BJ (cell line): ENCODE measurements around the gene WFIKKN1. TPM values are rescaled to one million over a fixed set of nuclear protein-coding genes. Genes with fewer than 3 reads are reported as not detected.

Source experiments
- CTCF ChIA-PET: fragments of 350-600 bp; formaldehyde crosslinking; extraction: SDS; loops from one replicate; lab custom pipeline; 2021; ENCODE audit warnings: antibody characterized with exemption, inconsistent platforms; lab: Yijun Ruan, JAX
- POLR2A ChIA-PET: fragments of 300-600 bp; sonication (Branson Sonifier 250); formaldehyde crosslinking; extraction: SDS; loops from one replicate; lab custom pipeline; 2021; ENCODE audit warnings: antibody characterized with exemption; lab: Charles Lee
- DNase-seq: peaks from one replicate; pipeline ENCODE4 v3.0.0-alpha.2; 2011; ENCODE audit warnings: low read depth
- H3K27me3 ChIP-seq: 2 replicates; pipeline ENCODE4 v1.6.0; 2011; ENCODE audit warnings: low read length; ENCODE audit not compliant: control insufficient read depth, insufficient read depth
- H3K36me3 ChIP-seq: 2 replicates; pipeline ENCODE4 v1.5.1; 2011; ENCODE audit warnings: low read length; ENCODE audit not compliant: control insufficient read depth, insufficient read depth
- H3K4me3 ChIP-seq: 2 replicates; pipeline ENCODE4 v1.5.1; 2011; ENCODE audit warnings: low read depth, mild to moderate bottlenecking, control low read depth, low read length
- polyA minus RNA-seq: library from RNA; depleted of rRNA, polyadenylated mRNA; stranded (reverse); fragments of >200 nt; gene quantifications from 2 replicates; pipeline ENCODE4 v1.2.3, GENCODE V29; 2011; rRNA and poly(A)+ RNA removed
- polyA plus RNA-seq: library from polyadenylated mRNA; depleted of rRNA; stranded (reverse); fragments of >200 nt; gene quantifications from 2 replicates; pipeline ENCODE4 v1.2.3, GENCODE V29; 2011; rRNA removed
- TF ChIP-seq, protein P1 (sequence below): IDR thresholded peaks from 2 replicates; pipeline ENCODE4 v1.5.1; 2011; ENCODE audit warnings: low read depth, mild to moderate bottlenecking, control low read depth, inconsistent platforms, low read length, moderate library complexity; ENCODE audit not compliant: insufficient read depth

Gene WFIKKN1, protein sequence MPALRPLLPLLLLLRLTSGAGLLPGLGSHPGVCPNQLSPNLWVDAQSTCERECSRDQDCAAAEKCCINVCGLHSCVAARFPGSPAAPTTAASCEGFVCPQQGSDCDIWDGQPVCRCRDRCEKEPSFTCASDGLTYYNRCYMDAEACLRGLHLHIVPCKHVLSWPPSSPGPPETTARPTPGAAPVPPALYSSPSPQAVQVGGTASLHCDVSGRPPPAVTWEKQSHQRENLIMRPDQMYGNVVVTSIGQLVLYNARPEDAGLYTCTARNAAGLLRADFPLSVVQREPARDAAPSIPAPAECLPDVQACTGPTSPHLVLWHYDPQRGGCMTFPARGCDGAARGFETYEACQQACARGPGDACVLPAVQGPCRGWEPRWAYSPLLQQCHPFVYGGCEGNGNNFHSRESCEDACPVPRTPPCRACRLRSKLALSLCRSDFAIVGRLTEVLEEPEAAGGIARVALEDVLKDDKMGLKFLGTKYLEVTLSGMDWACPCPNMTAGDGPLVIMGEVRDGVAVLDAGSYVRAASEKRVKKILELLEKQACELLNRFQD
- not detected in 2 replicates for polyA plus RNA-seq
- 0.05 TPM in 1 of 2 replicates, not detected in the other for polyA minus RNA-seq

GRCh38 chr16:630815-631405, at the start of gene WFIKKN1:
Gene WFIKKN1 (plus strand): TSS chr16:630985. CDS start chr16:631254, 269 bp downstream.
- H3K4me3 ChIP-seq = no peak within 1 kb of the TSS
- no peaks in the 10 kb centered on the region for H3K27me3 ChIP-seq
- TF ChIP-seq, protein P1, sequence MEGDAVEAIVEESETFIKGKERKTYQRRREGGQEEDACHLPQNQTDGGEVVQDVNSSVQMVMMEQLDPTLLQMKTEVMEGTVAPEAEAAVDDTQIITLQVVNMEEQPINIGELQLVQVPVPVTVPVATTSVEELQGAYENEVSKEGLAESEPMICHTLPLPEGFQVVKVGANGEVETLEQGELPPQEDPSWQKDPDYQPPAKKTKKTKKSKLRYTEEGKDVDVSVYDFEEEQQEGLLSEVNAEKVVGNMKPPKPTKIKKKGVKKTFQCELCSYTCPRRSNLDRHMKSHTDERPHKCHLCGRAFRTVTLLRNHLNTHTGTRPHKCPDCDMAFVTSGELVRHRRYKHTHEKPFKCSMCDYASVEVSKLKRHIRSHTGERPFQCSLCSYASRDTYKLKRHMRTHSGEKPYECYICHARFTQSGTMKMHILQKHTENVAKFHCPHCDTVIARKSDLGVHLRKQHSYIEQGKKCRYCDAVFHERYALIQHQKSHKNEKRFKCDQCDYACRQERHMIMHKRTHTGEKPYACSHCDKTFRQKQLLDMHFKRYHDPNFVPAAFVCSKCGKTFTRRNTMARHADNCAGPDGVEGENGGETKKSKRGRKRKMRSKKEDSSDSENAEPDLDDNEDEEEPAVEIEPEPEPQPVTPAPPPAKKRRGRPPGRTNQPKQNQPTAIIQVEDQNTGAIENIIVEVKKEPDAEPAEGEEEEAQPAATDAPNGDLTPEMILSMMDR = no peak
- peaks cover 17% of the 10 kb centered on the region for H3K36me3 ChIP-seq
- POLR2A ChIA-PET = no interaction called here
- CTCF ChIA-PET = no interaction called here
- DNase-seq = no peak

GRCh38 chr16:582218-582613, 48.6 kb upstream of the WFIKKN1 start:
- CTCF ChIA-PET = no interaction called here
- no peak overlapping the region for H3K4me3 ChIP-seq
- H3K36me3 ChIP-seq = peaks cover 3% of the 10 kb centered on the region
- TF ChIP-seq, protein P1 = no peak
- POLR2A ChIA-PET = no interaction called here
- no peaks in the 10 kb centered on the region for H3K27me3 ChIP-seq
- no peak for DNase-seq

DNA sequence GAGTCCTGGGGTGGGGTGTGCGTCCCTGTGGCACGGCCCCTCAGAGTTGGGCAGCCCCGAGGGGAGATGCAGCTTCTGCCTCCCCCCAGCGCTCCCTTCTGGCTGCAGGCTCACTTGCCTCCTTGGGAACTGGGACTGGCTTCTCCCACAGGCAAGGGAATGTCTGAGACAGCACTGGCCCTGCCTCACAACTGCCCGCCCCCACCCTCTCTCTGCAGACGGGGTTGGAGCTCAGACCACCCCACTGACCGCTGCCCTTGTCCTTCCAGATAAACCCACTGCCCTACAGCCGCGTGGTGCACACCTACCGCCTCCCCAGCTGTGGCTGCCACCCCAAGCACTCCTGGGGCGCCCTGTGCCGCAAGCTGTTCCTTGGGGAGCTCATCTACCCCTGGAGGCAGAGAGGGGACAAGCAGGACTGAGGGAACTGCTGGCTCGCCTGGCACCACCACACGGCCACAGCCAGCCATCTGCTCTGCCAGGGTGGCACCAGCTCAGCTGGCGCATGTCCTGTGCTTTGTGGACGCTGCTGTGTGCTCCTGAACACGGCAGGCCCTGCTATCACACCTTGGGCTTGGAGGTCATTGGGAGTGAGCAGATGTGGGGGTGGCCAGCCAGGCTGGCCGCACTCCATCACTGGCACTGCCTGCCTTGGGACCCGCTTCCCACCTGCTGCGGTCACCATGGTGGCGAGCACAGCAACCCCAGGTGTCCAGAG, 48.0 kb upstream of the WFIKKN1 start:
- POLR2A ChIA-PET = no interaction called here

DNA sequence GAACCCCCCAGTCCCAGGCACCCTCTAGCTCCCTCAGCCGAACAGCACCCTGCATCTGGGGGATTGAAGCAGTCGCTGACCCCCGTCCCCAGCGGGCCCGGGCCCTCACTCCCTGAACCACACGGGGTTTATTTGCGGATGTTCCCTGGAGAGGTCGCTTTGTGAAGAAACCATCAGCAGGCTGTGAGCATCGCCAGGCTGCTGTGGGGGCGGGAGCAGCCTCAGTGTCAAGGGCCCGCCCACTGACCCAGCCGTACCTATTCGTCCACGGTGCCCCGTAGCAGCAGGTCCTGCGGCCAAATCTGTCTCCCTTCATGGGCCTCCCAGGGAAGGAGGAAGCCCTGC, 47.3 kb upstream of the WFIKKN1 start:
- H3K27me3 ChIP-seq = no peaks in the 10 kb centered on the region
- CTCF ChIA-PET = no interaction called here

More for the DNA sequence above, 48.0 kb upstream of the WFIKKN1 start:
- no peak for DNase-seq
- CTCF ChIA-PET = no interaction called here
- Histone ChIP-seq H3K4me3 (no peak overlapping the region), H3K27me3 (no peaks in the 10 kb centered on the region), H3K36me3 (peaks cover 1% of the 10 kb centered on the region)
- TF ChIP-seq, protein P1 = no peak

More for the DNA sequence above, 47.3 kb upstream of the WFIKKN1 start:
- no peak overlapping the region for H3K4me3 ChIP-seq
- TF ChIP-seq, protein P1 = no peak
- no peak for DNase-seq
- H3K36me3 ChIP-seq = peaks cover 1% of the 10 kb centered on the region
- POLR2A ChIA-PET = no interaction called here
